Measurements from ENCODE around the gene NAA50.

The NAA50 gene

DNA sequence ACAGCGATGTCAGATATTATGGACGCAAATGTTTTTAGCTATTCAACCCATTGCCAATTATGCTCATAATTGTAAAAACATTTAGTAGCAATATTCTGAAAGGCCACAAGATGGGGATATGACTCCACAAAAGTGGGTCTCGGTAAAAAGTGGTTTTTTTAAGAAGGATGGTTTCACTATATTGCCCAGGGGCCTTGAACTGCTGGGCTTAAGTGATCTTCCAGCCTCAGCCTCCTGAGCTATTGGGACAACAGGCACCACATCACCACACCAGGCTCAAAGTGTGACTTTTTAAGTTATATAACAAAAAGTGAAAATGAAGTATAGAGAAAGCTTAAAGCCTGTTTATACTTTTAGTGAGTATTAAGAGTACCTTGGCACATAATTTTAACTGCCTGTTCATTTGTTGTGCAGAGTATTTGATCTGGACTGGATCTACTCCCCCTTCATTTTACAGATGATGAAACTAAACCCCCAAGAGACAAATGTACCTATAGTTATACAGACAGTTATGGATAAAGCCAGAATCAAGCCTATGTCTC lies 9.4 kb downstream of the NAA50 start:
- Histone ChIP-seq H3K4me3 (ENCODE audit: low read length) (no peak overlapping the region), H3K4me1 (ENCODE audit: control insufficient read depth, insufficient read depth, low read length) (peaks cover 22% of the 10 kb centered on the region), H3K4me2 (ENCODE audit: low read length) (peak overlapping the region; percentile 51), H3K9ac (ENCODE audit: low read depth, low read length) (peak overlapping the region; percentile 30), H3K27me3 (ENCODE audit: control insufficient read depth, insufficient read depth, low read length) (no peaks in the 10 kb centered on the region), H3K36me3 (ENCODE audit: insufficient read depth, low read length) (no peaks in the 10 kb centered on the region), H3K9me3 (replicated peaks; ENCODE audit: low read length) (no peaks in the 10 kb centered on the region)

DNA sequence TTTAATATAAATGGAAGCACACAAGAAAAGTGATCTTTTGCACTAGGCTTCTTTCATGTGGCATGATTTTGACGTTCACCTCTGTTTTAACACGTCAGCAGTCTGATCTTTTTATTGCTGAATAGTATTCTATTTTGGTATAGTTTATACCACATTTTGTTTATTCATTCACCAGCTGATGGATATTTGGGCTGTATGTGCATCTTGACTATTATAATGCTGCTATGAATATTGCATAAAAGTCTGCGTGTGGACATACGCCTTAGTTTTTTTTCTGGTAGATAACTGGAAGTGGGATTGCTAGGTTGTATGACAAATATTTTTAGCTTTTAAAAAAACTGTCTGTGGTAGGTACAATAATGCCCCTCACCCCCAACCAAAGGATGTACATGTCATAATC lies 14.4 kb downstream of the NAA50 start:
- no peak overlapping the region for H3K4me2 ChIP-seq (ENCODE audit: low read length)
- H3K27me3 ChIP-seq (ENCODE audit: control insufficient read depth, insufficient read depth, low read length) = no peaks in the 10 kb centered on the region
- H3K4me1 ChIP-seq (ENCODE audit: control insufficient read depth, insufficient read depth, low read length) = peaks cover 2% of the 10 kb centered on the region
- no peak overlapping the region for H3K9ac ChIP-seq (ENCODE audit: low read depth, low read length)
- no peaks in the 10 kb centered on the region for H3K9me3 ChIP-seq (replicated peaks; ENCODE audit: low read length)
- peaks cover 6% of the 10 kb centered on the region for H3K36me3 ChIP-seq (ENCODE audit: insufficient read depth, low read length)
- no peak overlapping the region for H3K4me3 ChIP-seq (ENCODE audit: low read length)

DNA sequence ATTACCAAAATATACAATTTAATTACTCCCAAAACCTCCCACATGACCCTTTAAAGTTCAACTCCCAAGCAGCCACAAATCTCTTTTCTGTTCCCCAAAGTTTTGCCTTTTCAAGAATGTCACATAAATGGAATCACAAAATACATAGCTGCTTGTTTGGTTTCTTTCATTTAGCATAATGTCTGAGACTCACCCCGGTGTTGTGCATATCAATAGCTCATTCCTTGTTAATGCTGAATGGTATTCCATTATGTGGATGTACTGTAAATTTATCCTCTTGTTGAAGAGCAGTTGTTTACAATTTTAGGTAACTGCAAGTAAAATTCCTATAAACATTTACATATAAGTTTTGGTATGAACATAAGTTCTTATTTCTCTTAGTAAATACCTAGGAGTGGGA lies 15.5 kb downstream of the NAA50 start:
- Histone ChIP-seq H3K9me3 (replicated peaks; ENCODE audit: low read length) (no peaks in the 10 kb centered on the region), H3K27me3 (ENCODE audit: control insufficient read depth, insufficient read depth, low read length) (no peaks in the 10 kb centered on the region), H3K4me1 (ENCODE audit: control insufficient read depth, insufficient read depth, low read length) (no peaks in the 10 kb centered on the region), H3K9ac (ENCODE audit: low read depth, low read length) (no peak overlapping the region), H3K36me3 (ENCODE audit: insufficient read depth, low read length) (peaks cover 6% of the 10 kb centered on the region), H3K4me3 (ENCODE audit: low read length) (no peak overlapping the region), H3K4me2 (ENCODE audit: low read length) (no peak overlapping the region)

DNA sequence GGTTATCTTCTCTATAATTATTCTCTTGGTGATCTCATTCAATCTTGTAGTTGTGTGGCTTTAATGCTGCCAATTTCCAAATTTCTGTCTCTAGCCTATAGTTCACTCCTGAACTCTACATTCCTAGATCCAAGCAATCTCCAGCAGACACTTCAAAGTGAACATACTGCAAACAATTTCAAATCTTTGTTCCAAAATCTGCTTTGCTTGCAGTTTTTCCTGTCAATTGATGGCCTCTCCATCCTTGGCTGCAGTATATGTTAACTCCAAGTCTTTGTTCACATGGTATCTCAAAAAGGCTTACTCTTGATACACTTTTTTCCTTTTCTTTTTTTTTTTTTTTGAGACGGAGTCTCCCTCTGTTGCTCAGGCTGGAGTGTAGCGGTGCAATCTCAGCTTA lies 17.4 kb downstream of the NAA50 start:
- Histone ChIP-seq H3K4me3 (ENCODE audit: low read length) (no peak overlapping the region), H3K4me2 (ENCODE audit: low read length) (no peak overlapping the region), H3K4me1 (ENCODE audit: control insufficient read depth, insufficient read depth, low read length) (no peaks in the 10 kb centered on the region), H3K9me3 (replicated peaks; ENCODE audit: low read length) (no peaks in the 10 kb centered on the region), H3K36me3 (ENCODE audit: insufficient read depth, low read length) (peaks cover 13% of the 10 kb centered on the region), H3K9ac (ENCODE audit: low read depth, low read length) (no peak overlapping the region), H3K27me3 (ENCODE audit: control insufficient read depth, insufficient read depth, low read length) (no peaks in the 10 kb centered on the region)

DNA sequence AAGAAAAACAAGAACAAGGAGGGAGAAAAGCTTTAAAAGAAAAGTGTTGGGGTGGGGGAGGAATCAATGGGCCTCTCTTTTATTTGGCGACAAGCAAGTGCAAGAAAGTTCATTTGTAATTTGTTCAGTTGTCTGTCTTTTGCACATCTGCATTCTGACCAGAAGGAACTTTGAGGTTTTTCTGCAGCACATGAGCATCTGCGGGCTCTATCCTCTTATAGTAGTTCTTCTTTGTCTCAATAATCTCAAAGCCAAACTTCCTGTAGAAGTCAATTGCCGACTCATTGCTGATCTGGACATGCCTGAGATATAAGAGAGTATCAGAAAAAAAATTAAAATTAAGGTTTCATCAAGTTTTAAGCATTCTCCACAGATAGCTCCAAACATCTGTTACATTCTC lies 24.4 kb downstream of the NAA50 start:
- peaks cover 7% of the 10 kb centered on the region for H3K4me1 ChIP-seq (ENCODE audit: control insufficient read depth, insufficient read depth, low read length)
- no peak overlapping the region for H3K4me3 ChIP-seq (ENCODE audit: low read length)
- H3K4me2 ChIP-seq (ENCODE audit: low read length) = no peak overlapping the region
- H3K9ac ChIP-seq (ENCODE audit: low read depth, low read length) = no peak overlapping the region
- no peaks in the 10 kb centered on the region for H3K9me3 ChIP-seq (replicated peaks; ENCODE audit: low read length)
- no peaks in the 10 kb centered on the region for H3K27me3 ChIP-seq (ENCODE audit: control insufficient read depth, insufficient read depth, low read length)
- H3K36me3 ChIP-seq (ENCODE audit: insufficient read depth, low read length) = peaks cover 54% of the 10 kb centered on the region

DNA sequence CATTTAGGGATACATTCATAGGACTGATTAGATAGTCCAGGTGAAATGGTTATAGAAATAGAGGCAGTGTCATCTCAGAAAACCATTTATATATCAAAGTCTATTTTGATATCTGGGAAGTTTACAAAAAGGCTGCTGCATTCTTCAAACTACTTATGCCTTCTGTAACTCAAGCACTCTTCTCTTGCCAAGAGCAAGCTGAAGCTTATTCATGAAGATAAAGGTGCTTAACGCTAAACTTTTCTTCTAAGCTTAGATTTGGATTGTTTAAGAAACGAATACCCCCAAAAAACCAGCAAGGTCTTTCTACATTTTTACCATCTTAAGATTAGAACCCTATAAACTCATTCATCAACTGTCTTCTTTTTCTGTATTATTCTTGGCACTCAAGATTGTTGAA lies 26.3 kb downstream of the NAA50 start:
- Histone ChIP-seq H3K4me2 (ENCODE audit: low read length) (no peak overlapping the region), H3K4me1 (ENCODE audit: control insufficient read depth, insufficient read depth, low read length) (peaks cover 7% of the 10 kb centered on the region), H3K27me3 (ENCODE audit: control insufficient read depth, insufficient read depth, low read length) (no peaks in the 10 kb centered on the region), H3K9me3 (replicated peaks; ENCODE audit: low read length) (no peaks in the 10 kb centered on the region), H3K4me3 (ENCODE audit: low read length) (no peak overlapping the region), H3K9ac (ENCODE audit: low read depth, low read length) (no peak overlapping the region), H3K36me3 (ENCODE audit: insufficient read depth, low read length) (peaks cover 68% of the 10 kb centered on the region)

DNA sequence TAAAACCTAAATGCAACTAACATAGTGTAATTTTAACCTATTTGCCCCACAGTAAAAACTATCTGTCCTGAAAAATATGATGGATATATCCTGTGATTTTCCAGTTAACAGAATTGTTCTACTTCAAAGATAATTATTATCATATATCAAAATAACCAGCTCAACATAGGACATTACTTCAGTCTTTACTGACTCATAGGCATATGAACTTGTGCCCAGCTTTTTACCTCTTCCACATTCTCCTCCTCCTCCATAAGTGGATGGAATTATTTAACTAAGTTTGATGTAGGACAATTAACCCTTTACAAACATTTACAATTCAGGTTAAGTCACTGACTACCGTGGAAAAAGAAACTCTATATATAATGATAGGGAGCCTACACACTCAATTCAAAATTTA lies 26.8 kb downstream of the NAA50 start:
- H3K36me3 ChIP-seq (ENCODE audit: insufficient read depth, low read length) = peaks cover 69% of the 10 kb centered on the region

DNA sequence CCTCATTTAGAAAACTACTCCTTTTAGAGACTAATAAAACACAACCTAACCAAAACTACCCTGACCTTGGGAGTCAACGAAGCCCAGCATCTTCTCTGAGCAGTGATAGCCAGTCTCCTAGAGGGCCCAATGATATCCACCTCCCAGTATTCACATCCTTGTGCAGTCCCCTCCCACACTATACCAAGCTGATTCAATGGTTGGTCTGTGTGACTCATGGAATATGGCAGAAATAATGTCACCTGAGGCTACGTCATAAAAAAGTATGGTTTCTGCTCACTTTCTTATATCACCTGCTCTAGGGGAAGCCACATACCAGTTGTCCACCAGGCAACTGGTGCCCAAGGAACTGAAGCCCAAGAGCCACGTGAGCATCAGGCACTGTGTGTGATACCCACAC lies 28.2 kb downstream of the NAA50 start:
- Histone ChIP-seq H3K4me3 (ENCODE audit: low read length) (no peak overlapping the region), H3K4me2 (ENCODE audit: low read length) (no peak overlapping the region), H3K9ac (ENCODE audit: low read depth, low read length) (no peak overlapping the region), H3K27me3 (ENCODE audit: control insufficient read depth, insufficient read depth, low read length) (no peaks in the 10 kb centered on the region), H3K9me3 (replicated peaks; ENCODE audit: low read length) (no peaks in the 10 kb centered on the region), H3K36me3 (ENCODE audit: insufficient read depth, low read length) (peaks cover 56% of the 10 kb centered on the region), H3K4me1 (ENCODE audit: control insufficient read depth, insufficient read depth, low read length) (peaks cover 7% of the 10 kb centered on the region)

More for the DNA sequence above, 26.8 kb downstream of the NAA50 start:
- H3K27me3 ChIP-seq (ENCODE audit: control insufficient read depth, insufficient read depth, low read length) = no peaks in the 10 kb centered on the region
- no peak overlapping the region for H3K9ac ChIP-seq (ENCODE audit: low read depth, low read length)
- H3K4me2 ChIP-seq (ENCODE audit: low read length) = no peak overlapping the region
- H3K9me3 ChIP-seq (replicated peaks; ENCODE audit: low read length) = no peaks in the 10 kb centered on the region
- peaks cover 7% of the 10 kb centered on the region for H3K4me1 ChIP-seq (ENCODE audit: control insufficient read depth, insufficient read depth, low read length)
- H3K4me3 ChIP-seq (ENCODE audit: low read length) = no peak overlapping the region

DNA sequence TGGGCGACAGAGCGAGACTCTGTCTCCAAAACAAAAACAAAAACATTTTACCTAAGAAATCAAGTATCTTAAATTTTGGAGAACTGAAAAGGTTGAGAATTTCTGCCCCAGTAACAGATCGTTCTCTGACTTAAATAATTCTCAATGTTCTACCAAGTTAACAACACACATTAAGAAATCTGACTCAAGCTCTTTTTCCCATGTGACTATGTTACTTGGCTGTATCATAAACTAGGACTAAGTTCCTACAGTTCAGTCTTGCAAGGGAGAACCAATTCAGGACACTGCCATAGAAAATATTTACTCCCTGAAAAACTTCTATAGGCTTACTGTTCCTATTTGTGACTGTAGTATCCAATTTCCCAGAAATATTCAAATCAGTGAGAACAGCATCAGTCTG lies 28.7 kb downstream of the NAA50 start:
- no peaks in the 10 kb centered on the region for H3K27me3 ChIP-seq (ENCODE audit: control insufficient read depth, insufficient read depth, low read length)
- peaks cover 52% of the 10 kb centered on the region for H3K36me3 ChIP-seq (ENCODE audit: insufficient read depth, low read length)
- H3K4me1 ChIP-seq (ENCODE audit: control insufficient read depth, insufficient read depth, low read length) = peaks cover 7% of the 10 kb centered on the region
- H3K4me3 ChIP-seq (ENCODE audit: low read length) = no peak overlapping the region
- no peak overlapping the region for H3K4me2 ChIP-seq (ENCODE audit: low read length)
- no peak overlapping the region for H3K9ac ChIP-seq (ENCODE audit: low read depth, low read length)
- H3K9me3 ChIP-seq (replicated peaks; ENCODE audit: low read length) = no peaks in the 10 kb centered on the region

DNA sequence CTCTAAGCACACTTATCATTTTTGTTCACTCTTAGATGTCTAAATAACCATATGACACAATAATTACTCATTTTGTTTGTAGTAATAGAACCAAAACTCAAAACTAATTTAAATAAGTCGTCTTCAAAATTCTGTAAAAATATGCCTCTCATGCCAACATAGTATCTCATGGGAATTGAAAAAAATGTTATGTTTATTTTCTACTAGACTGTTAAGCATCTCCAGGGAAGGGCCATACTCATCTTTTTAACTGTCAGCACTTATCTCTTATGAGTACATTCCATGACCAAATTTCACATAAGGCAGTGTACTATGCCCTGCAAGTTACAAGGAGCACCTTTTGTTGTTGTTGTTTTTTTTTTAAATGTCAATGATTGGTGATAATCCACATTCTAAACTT lies 31.3 kb downstream of the NAA50 start:
- H3K27me3 ChIP-seq (ENCODE audit: control insufficient read depth, insufficient read depth, low read length) = no peaks in the 10 kb centered on the region
- H3K4me1 ChIP-seq (ENCODE audit: control insufficient read depth, insufficient read depth, low read length) = peaks cover 4% of the 10 kb centered on the region
- no peak overlapping the region for H3K4me2 ChIP-seq (ENCODE audit: low read length)

DNA sequence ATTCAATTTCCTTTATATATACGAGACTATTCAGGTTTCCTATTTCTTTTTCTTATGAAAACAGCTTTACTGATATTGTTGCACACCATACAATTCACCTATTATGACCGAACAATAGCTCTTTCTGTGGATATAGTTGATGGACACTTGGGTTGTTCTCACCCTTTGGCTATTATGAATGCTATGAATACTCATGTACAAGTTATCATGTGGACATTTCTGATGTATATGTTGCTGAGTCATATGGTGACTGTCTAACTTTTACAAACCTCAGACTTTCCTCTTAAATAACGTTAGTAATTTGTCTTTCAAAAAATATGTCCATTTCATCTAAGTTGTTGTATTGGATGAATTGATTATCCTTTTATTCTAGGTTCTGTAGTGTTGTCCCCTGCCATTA lies 33.9 kb downstream of the NAA50 start:
- Histone ChIP-seq H3K4me2 (ENCODE audit: low read length) (no peak overlapping the region), H3K4me1 (ENCODE audit: control insufficient read depth, insufficient read depth, low read length) (no peaks in the 10 kb centered on the region), H3K4me3 (ENCODE audit: low read length) (no peak overlapping the region), H3K36me3 (ENCODE audit: insufficient read depth, low read length) (peaks cover 15% of the 10 kb centered on the region), H3K9ac (ENCODE audit: low read depth, low read length) (no peak overlapping the region), H3K9me3 (replicated peaks; ENCODE audit: low read length) (no peaks in the 10 kb centered on the region), H3K27me3 (ENCODE audit: control insufficient read depth, insufficient read depth, low read length) (no peaks in the 10 kb centered on the region)

More for the DNA sequence above, 31.3 kb downstream of the NAA50 start:
- Histone ChIP-seq H3K9ac (ENCODE audit: low read depth, low read length) (no peak overlapping the region), H3K9me3 (replicated peaks; ENCODE audit: low read length) (no peaks in the 10 kb centered on the region), H3K36me3 (ENCODE audit: insufficient read depth, low read length) (peaks cover 27% of the 10 kb centered on the region), H3K4me3 (ENCODE audit: low read length) (no peak overlapping the region)

DNA sequence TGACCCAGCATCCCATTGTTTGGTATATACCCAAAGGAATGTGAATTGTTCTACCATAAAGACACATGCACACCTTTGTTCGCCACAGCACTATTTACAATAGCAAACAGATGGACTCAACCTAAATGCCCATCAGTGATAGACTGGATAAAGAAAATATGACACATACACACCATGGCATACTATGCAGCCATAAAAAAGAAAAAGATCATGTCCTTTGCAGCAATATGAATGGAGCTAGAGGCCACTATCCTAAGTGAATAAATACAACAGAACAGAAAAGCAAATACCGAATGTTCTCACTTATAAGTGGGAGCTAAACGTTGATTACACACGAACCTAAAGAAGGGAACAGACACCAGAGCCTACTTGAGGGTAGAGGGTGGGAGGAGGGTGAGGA lies 38.2 kb downstream of the NAA50 start:
- H3K4me2 ChIP-seq (ENCODE audit: low read length) = no peak overlapping the region
- no peaks in the 10 kb centered on the region for H3K4me1 ChIP-seq (ENCODE audit: control insufficient read depth, insufficient read depth, low read length)
- H3K27me3 ChIP-seq (ENCODE audit: control insufficient read depth, insufficient read depth, low read length) = peaks cover 3% of the 10 kb centered on the region
- no peaks in the 10 kb centered on the region for H3K36me3 ChIP-seq (ENCODE audit: insufficient read depth, low read length)
- H3K9ac ChIP-seq (ENCODE audit: low read depth, low read length) = no peak overlapping the region
- H3K4me3 ChIP-seq (ENCODE audit: low read length) = no peak overlapping the region
- no peaks in the 10 kb centered on the region for H3K9me3 ChIP-seq (replicated peaks; ENCODE audit: low read length)

Measured in skeletal muscle satellite cell (primary cell).